HepG2 (cell line): ENCODE data around the gene PHLPP2. TPM values are rescaled to one million over a fixed set of nuclear protein-coding genes. Genes with fewer than 3 reads are reported as not detected.
A peak's percentile ranks its signal among the peaks of the same experiment; 100 is the strongest.

ENCODE experiments used
- ARNT2 ChIP-seq: sonication (generic); formaldehyde crosslinking; IDR thresholded peaks from 2 replicates; pipeline ENCODE4 v1.8.0; 2022; ENCODE audit warnings: mild to moderate bottlenecking, low read depth, missing genetic modification reagents, moderate library complexity
- BRCA1 ChIP-seq: sonication (generic); formaldehyde crosslinking; IDR thresholded peaks from 2 replicates; pipeline ENCODE4 v1.4.0; 2020; ENCODE audit warnings: missing genetic modification reagents
- HNRNPLL ChIP-seq: fragments of 200-400 bp; formaldehyde crosslinking; IDR thresholded peaks from 2 replicates; pipeline ENCODE4 v1.6.1; 2017; ENCODE audit warnings: mild to moderate bottlenecking, low read depth, low read length; ENCODE audit not compliant: poor library complexity, severe bottlenecking
- KMT2B ChIP-seq: IDR thresholded peaks from 2 replicates; pipeline ENCODE4 v1.6.1; 2016; ENCODE audit warnings: missing genetic modification reagents, missing compliant biosample characterization
- MED8 ChIP-seq: sonication (generic); formaldehyde crosslinking; IDR thresholded peaks from 2 replicates; pipeline ENCODE4 v1.8.1; 2023; ENCODE audit warnings: mild to moderate bottlenecking, missing genetic modification reagents; ENCODE audit not compliant: insufficient replicate concordance
- POLR2AphosphoS5 ChIP-seq: IDR thresholded peaks from 2 replicates; pipeline ENCODE4 v1.6.1; 2012; ENCODE audit warnings: low read depth, low read length
- RBFOX2 ChIP-seq: fragments of 200-400 bp; formaldehyde crosslinking; IDR thresholded peaks from 2 replicates; pipeline ENCODE4 v1.6.1; 2017; ENCODE audit warnings: low read depth, mild to moderate bottlenecking, low read length
- RCOR2 ChIP-seq: IDR thresholded peaks from 2 replicates; pipeline ENCODE4 v1.6.1; 2016; ENCODE audit warnings: missing biosample characterization, missing genetic modification reagents
- SAP130 ChIP-seq: IDR thresholded peaks from 2 replicates; pipeline ENCODE4 v1.6.1; 2016; ENCODE audit warnings: low read depth
- SMAD3 ChIP-seq: sonication (generic); formaldehyde crosslinking; IDR thresholded peaks from 2 replicates; pipeline ENCODE4 v1.4.0; 2020; ENCODE audit warnings: missing genetic modification reagents
- SMYD3 ChIP-seq: sonication (generic); formaldehyde crosslinking; IDR thresholded peaks from 2 replicates; pipeline ENCODE4 v1.8.1; 2023; ENCODE audit warnings: mild to moderate bottlenecking, missing genetic modification reagents
- TFE3 ChIP-seq: IDR thresholded peaks from 2 replicates; pipeline ENCODE4 v1.6.1; 2016
- ZBTB2 ChIP-seq: sonication (generic); formaldehyde crosslinking; IDR thresholded peaks from 2 replicates; pipeline ENCODE4 v1.8.0; 2022; ENCODE audit warnings: low read depth, missing genetic modification reagents
- ZBTB33 ChIP-seq: sonication (generic); formaldehyde crosslinking; IDR thresholded peaks from 2 replicates; pipeline ENCODE4 v1.4.0; 2020; ENCODE audit warnings: missing genetic modification reagents
- ZFP36L2 ChIP-seq: sonication (generic); formaldehyde crosslinking; IDR thresholded peaks from 2 replicates; pipeline ENCODE4 v1.4.0; 2020; ENCODE audit warnings: missing genetic modification reagents
- ZNF768 ChIP-seq: sonication (generic); formaldehyde crosslinking; IDR thresholded peaks from 2 replicates; pipeline ENCODE4 v1.4.0; 2020; ENCODE audit warnings: missing genetic modification reagents
- polyA plus RNA-seq, 8 experiments: library from polyadenylated mRNA; depleted of rRNA in 3 of 8; stranded (reverse) in 7 of 8; unstranded in 1 of 8; fragments of >200 nt; fragmentation: Illumina TruSeq in 4 of 8; extraction: Trizol in 4 of 8; gene quantifications; 2 replicates each; pipeline versions ENCODE4 v1.2.1 to v1.2.3, GENCODE V29; 2011 to 2016; ENCODE audit warnings: low read depth in 4 of 8, missing spikeins in 1 of 8, mixed read lengths in 1 of 8; ENCODE audit not compliant: insufficient read depth in 1 of 8
- total RNA-seq, 5 experiments: library from RNA; depleted of rRNA; stranded (reverse); fragments of >200 nt; fragmentation: Illumina TruSeq; extraction: Trizol; gene quantifications; 2 replicates each; pipeline ENCODE4 v1.2.3, GENCODE V29; 2016; ENCODE audit warnings: low read depth in 1 of 5
- TF ChIP-seq, protein P1 (sequence below): sonication (generic); formaldehyde crosslinking; IDR thresholded peaks from 2 replicates; pipeline ENCODE4 v1.4.0; 2020; ENCODE audit warnings: missing genetic modification reagents

Gene PHLPP2
- total and polyA plus RNA-seq, 2 of the 13 experiments (the other 11 are each of a cell fraction or from before 2014, with no cell fraction given) = 8.9 TPM

DNA sequence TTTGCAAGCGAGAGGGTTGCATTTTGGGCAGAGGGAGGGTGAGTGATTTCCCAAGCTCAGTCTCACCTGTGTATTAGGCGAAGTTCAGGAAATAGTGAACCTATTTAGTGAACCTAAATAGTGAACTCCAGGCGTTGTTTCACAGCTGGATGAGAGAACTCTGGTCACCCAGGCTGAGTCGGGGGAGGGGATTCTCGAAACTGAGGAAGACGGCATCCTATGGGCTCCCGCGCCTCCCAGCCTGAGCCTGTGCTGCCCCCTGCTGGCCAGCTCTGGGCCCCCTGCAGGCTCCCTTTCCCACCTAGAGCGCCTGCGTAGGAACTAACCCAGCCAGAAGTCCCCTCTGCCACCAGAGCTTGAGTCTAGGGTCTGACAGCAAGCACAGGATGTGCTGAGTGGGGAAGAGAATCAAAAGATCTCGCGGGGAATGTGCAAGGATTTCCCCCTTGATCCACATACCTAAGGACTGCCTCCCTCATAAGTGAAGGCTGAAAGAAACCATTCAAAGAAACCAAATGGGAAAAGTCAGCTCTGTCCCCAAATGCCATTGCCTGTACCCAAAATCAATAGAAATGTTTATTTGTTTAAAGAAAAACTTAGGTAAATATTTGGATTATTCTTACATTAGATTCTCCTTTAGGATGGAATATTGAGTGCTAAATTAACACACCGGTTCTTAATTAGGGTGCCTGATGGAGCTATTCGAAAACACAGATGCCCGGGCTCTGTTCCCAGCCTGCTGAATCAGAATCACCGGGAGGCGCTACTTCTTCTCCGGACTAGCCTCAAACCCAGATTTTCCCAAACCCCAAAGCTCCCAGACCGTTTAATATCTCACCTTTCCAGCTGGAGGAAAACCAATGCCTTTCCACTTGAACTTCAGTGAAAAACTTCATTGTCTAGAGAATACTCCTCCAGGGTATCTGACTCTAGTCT, 113.3 kb downstream of the PHLPP2 start (continued):
- TF ChIP-seq HNRNPLL (peak; percentile 51), ZFP36L2 (CRISPR knock-in tag) (0 out of 2 replicates have a peak, but pooled peaks have one; percentile 68), KMT2B (CRISPR knock-in tag) (0 out of 2 replicates have a peak, but pooled peaks have one; percentile 43), POLR2AphosphoS5 (no peak), ZBTB2 (CRISPR knock-in tag) (no peak), RBFOX2 (no peak), SAP130 (CRISPR knock-in tag) (peak; percentile 60), SMAD3 (CRISPR knock-in tag) (peak; percentile 62; the same call in 1 of the 2 replicates), MED8 (CRISPR knock-in tag) (no peak), ZBTB33 (CRISPR knock-in tag) (peak; percentile 75), ZNF768 (CRISPR knock-in tag) (0 out of 2 replicates have a peak, but pooled peaks have one; percentile 50), ARNT2 (peak; percentile 65; the same call in 1 of the 2 replicates), SMYD3 (no peak; the same call in 1 of the 2 replicates), RCOR2 (CRISPR knock-in tag) (0 out of 2 replicates have a peak, but pooled peaks have one; percentile 54), TFE3 (CRISPR knock-in tag) (peak; percentile 29; the same call in 1 of the 2 replicates), BRCA1 (CRISPR knock-in tag) (peak; percentile 78)
- TF ChIP-seq, protein P1, sequence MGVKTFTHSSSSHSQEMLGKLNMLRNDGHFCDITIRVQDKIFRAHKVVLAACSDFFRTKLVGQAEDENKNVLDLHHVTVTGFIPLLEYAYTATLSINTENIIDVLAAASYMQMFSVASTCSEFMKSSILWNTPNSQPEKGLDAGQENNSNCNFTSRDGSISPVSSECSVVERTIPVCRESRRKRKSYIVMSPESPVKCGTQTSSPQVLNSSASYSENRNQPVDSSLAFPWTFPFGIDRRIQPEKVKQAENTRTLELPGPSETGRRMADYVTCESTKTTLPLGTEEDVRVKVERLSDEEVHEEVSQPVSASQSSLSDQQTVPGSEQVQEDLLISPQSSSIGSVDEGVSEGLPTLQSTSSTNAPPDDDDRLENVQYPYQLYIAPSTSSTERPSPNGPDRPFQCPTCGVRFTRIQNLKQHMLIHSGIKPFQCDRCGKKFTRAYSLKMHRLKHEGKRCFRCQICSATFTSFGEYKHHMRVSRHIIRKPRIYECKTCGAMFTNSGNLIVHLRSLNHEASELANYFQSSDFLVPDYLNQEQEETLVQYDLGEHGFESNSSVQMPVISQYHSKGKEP = no peak
